ENCODE data around the gene SMIM29.

Gene SMIM29

DNA sequence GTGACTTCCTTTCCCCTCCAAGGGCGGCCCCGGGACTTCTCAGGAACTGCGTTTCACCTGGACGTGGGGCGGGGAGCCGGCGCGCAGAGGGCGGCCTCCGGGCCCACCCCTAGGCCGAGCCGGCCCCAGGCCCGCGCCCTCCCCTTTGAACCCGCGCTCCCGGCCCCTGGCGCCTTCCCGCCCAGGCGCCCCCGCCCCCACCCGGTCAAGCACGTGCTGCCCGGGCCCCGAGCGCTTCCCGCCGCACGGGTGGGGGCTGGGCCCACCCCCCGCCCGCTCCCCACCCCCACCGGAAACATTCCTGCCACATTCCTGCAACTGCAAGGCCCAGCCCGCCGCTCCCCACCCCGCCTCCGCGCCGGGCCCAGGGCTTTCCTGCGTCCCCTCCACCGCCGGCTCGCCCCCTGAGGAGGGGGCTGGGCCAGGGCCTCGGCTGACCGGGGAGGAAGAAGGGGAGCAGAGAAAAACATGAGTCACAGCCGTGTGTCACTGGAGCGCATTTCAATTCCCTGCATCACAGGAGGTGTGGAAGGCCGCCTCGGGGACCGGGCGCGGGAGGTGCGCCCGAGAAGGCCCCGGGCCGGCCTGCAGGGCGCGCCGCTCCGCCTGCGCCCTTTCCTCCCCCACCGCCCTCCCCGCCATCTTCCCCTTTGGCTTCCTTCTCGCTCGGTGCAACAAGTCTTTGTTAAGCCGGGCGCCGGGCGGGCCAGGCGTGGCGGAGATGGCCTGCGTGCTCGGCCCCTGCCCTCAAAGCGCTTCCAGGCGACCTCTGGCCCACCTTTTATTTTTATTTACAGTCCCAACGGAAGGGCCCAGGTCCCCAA is 13.3 kb downstream of the SMIM29 start:
- DNase-seq (ENCODE audit: extremely low read depth, low read depth), result no peak
- TF ChIP-seq, protein P1, sequence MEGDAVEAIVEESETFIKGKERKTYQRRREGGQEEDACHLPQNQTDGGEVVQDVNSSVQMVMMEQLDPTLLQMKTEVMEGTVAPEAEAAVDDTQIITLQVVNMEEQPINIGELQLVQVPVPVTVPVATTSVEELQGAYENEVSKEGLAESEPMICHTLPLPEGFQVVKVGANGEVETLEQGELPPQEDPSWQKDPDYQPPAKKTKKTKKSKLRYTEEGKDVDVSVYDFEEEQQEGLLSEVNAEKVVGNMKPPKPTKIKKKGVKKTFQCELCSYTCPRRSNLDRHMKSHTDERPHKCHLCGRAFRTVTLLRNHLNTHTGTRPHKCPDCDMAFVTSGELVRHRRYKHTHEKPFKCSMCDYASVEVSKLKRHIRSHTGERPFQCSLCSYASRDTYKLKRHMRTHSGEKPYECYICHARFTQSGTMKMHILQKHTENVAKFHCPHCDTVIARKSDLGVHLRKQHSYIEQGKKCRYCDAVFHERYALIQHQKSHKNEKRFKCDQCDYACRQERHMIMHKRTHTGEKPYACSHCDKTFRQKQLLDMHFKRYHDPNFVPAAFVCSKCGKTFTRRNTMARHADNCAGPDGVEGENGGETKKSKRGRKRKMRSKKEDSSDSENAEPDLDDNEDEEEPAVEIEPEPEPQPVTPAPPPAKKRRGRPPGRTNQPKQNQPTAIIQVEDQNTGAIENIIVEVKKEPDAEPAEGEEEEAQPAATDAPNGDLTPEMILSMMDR (IDR thresholded peaks at IDR 0.05; ENCODE audit: low read depth, low read length, missing control alignments), result no peak

DNA sequence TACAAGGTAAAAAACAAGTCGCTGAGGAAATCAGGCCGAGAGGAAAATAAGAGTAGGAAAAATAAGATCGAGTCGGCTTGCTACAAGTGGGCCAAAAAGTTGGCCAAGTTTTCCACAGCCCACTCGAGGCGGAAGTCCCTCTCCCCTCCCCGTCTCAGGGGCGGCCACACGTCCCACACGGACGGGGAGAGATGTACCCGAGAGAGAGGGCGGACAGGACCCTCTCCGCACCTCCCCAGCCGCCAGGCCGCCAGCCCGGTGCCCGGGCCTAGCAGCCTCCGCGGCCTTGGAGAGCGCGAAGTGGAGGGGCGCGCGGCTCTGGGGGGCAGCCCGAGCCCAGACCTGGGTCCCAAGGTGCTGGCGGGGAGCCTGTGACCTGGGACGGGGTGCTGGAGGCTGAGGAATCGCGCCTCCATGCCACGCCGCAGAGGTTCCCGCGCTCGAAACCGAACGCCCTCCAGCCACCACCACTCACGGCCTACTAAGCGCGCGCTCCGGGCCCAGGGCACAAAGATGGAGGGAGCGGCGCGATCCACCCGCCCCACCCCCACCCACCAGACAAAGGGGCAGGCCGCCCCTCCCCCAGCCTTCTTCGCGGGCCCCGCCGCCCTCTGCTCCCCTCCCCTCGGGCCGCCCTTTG is 14.0 kb downstream of the SMIM29 start:
- H3K4me3 ChIP-seq (replicated peaks; ENCODE audit: low read depth, low read length), result no peak overlapping the region
- TF ChIP-seq, protein P1 (IDR thresholded peaks at IDR 0.05; ENCODE audit: low read depth, low read length, missing control alignments), result no peak
- no peak for DNase-seq (ENCODE audit: extremely low read depth, low read depth)

More for the DNA sequence above, 13.3 kb downstream of the SMIM29 start:
- peak overlapping the region; percentile 58 for H3K4me3 ChIP-seq (replicated peaks; ENCODE audit: low read depth, low read length)

DNA sequence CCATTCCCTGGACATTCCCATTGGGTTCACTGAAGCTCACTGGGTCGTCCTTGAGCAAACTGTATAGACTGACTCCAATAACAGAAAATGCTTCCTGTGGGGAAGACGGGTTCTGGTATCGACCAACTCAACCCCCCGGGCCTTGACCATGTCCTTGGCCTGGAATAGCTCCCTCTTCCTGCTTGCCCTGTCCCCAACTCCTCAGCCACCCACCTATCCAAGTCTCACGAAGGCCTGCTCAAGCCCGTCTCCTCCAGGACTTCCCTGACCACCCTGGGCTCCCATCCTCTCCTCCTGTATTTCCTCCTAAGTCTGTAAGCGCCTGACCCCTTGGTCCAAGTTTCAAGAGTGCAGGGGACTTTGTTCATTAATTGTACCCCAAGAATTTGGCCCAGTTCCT is 14.9 kb downstream of the SMIM29 start:
- no peak overlapping the region for H3K4me3 ChIP-seq (replicated peaks; ENCODE audit: low read depth, low read length)
- TF ChIP-seq, protein P1 (IDR thresholded peaks at IDR 0.05; ENCODE audit: low read depth, low read length, missing control alignments), result no peak

DNA sequence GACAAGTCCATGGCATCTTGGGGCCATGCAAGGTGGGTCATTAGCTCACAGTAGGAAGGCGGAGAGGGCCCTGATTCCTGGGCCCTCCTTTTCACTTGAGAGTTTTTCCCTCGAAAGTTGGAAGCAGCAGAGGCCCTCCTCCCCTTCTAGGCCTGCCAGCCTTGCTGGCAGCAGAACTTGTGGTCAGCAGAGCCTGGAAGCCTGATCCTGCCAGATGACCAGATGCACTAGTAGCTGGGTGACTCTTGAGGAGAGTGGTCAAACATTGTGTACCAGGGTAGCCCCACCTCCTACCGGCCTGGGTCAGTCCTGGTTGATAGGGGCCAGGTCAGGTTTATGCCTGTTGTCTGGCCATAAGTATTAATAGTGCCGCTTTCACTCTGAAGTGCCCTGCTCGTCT is 15.9 kb downstream of the SMIM29 start:
- TF ChIP-seq, protein P1 (IDR thresholded peaks at IDR 0.05; ENCODE audit: low read depth, low read length, missing control alignments), result no peak
- no peak overlapping the region for H3K4me3 ChIP-seq (replicated peaks; ENCODE audit: low read depth, low read length)
- no peak for DNase-seq (ENCODE audit: extremely low read depth, low read depth)

More for the DNA sequence above, 14.9 kb downstream of the SMIM29 start:
- no peak for DNase-seq (ENCODE audit: extremely low read depth, low read depth)

DNA sequence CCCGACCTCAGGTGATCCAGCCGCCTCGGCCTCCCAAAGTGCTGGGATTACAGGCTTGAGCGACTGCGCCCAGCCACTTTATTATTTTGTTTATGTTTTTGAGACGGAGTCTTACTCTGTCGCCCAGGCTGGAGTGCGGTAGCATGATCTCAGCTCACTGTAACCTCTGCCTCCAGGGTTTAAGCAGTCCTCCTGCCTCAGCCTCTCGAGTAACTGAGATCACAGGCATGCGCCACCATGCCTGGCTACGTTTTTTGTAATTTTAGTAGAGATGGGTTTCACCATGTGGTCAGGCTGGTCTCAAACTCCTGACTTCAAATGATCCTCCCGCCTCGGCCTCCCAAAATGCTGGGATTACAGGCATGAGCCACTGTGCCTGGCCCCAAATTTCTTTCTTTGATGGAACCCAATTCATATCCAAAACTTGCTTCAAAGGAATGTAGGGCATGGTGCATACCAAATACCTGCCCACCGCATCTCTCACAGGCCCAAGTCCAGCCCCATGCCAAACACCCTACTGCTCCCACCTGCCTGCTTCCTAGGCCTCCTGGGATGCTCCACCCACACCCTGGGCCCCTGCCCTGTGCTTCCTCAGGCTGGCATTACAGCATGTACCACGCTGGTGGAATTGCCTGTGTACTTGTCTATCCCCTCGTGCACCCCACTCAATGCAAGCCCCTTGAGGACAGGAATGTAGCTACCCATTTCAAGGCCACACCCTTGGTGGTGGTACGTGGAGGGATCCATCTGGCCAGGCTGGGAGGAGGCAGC is 17.1 kb downstream of the SMIM29 start:
- no peak overlapping the region for H3K4me3 ChIP-seq (replicated peaks; ENCODE audit: low read depth, low read length)
- TF ChIP-seq, protein P1 (IDR thresholded peaks at IDR 0.05; ENCODE audit: low read depth, low read length, missing control alignments), result no peak
- no peak for DNase-seq (ENCODE audit: extremely low read depth, low read depth)

DNA sequence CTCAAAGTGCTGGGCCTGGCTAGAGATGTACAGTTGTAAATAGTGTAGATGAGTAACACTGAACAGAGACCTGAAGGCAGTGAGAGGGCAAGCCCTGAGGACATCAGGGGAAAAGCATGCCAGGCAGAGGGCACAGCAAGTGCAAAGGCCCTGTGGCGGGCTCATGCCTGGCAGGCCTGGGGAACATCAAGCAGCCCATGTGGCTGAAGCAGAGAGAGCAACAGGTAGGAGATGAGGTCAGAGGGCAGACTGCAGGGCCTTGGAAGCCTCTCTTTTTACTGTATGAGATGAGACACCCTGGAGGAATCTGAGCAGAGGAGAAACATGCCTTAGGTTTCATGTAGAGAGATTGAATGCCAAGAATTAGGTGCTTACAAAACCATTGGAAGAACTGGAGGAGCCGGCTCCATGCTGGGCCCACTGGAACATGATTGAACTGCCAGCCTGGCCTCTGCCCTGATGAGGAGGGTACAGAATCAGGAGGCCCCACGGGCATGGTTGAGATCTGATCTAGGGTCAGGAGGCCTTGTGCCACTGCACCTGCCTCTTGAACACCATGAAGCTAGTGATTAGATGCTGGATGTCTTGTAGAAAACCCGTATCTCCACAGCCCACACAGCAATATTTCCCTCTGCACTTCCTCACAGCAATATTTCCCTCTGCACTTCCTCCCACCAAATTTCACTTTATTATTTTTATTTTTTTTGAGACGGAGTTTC is 18.0 kb downstream of the SMIM29 start:
- TF ChIP-seq, protein P1 (IDR thresholded peaks at IDR 0.05; ENCODE audit: low read depth, low read length, missing control alignments), result no peak
- no peak overlapping the region for H3K4me3 ChIP-seq (replicated peaks; ENCODE audit: low read depth, low read length)
- no peak for DNase-seq (ENCODE audit: extremely low read depth, low read depth)

Measured in HFF-Myc (cell line).